GM23338 (cell line): ENCODE data around the gene IRS4.

Experiments used
- CREB1 ChIP-seq: fragments of 250-450 bp; sonication (Bioruptor Pico); IDR thresholded peaks from 2 replicates; pipeline ENCODE4 v1.5.0; 2020; ENCODE audit warnings: low read depth, mild to moderate bottlenecking, moderate library complexity
- EZH2 ChIP-seq: fragments of 200-600 bp; sonication (generic); IDR thresholded peaks from one replicate; pipeline ENCODE4 v1.8.0; 2017; ENCODE audit warnings: antibody characterized with exemption, mild to moderate bottlenecking, low read depth; ENCODE audit not compliant: unreplicated experiment
- EZH2phosphoT487 ChIP-seq: fragments of 200-600 bp; sonication (generic); IDR thresholded peaks from one replicate; pipeline ENCODE4 v1.8.1; 2018; ENCODE audit warnings: antibody characterized with exemption; ENCODE audit not compliant: unreplicated experiment
- JUNB ChIP-seq: IDR thresholded peaks from one replicate; pipeline ENCODE4 v1.6.1; 2016; ENCODE audit warnings: antibody characterized with exemption; ENCODE audit not compliant: unreplicated experiment
- NANOG ChIP-seq: IDR thresholded peaks from 2 replicates; pipeline ENCODE4 v1.6.1; 2016; ENCODE audit warnings: antibody characterized with exemption, borderline replicate concordance
- POLR2AphosphoS5 ChIP-seq: IDR thresholded peaks from 2 replicates; pipeline ENCODE4 v1.6.1; 2016; ENCODE audit warnings: antibody characterized with exemption, low read depth
- REST ChIP-seq: IDR thresholded peaks from one replicate; pipeline ENCODE4 v1.6.1; 2018; ENCODE audit warnings: antibody characterized with exemption; ENCODE audit not compliant: unreplicated experiment
- STAT1 ChIP-seq: IDR thresholded peaks from one replicate; pipeline ENCODE4 v1.6.1; 2016; ENCODE audit warnings: antibody characterized with exemption; ENCODE audit not compliant: unreplicated experiment
- ZNF114 ChIP-seq: fragments of 250-450 bp; sonication (Bioruptor Pico); IDR thresholded peaks from 2 replicates; pipeline ENCODE4 v1.5.0; 2020; ENCODE audit warnings: mild to moderate bottlenecking, moderate library complexity
- ZNF331 ChIP-seq: fragments of 250-450 bp; sonication (Bioruptor Pico); IDR thresholded peaks from 2 replicates; pipeline ENCODE4 v1.5.0; 2020; ENCODE audit warnings: low read depth, mild to moderate bottlenecking, moderate library complexity
- TF ChIP-seq, protein P1 (sequence below), 2 experiments: fragments of 200-600 bp in 1 of 2; sonication (generic) in 1 of 2; conservative IDR thresholded peaks; 2 replicates each; pipeline versions ENCODE4 v1.5.1 to v1.6.1; 2016 to 2017; ENCODE audit warnings: antibody characterized with exemption in 2 of 2, low read depth in 2 of 2, mild to moderate bottlenecking in 2 of 2, moderate library complexity in 1 of 2
- TF ChIP-seq, protein P2 (sequence below): IDR thresholded peaks from 2 replicates; pipeline ENCODE4 v1.6.1; 2016; ENCODE audit warnings: antibody characterized with exemption
- TF ChIP-seq, protein P3 (sequence below): fragments of 250-450 bp; sonication (Bioruptor Pico); IDR thresholded peaks from 2 replicates; pipeline ENCODE4 v1.5.0; 2020; ENCODE audit warnings: mild to moderate bottlenecking, moderate library complexity

DNA sequence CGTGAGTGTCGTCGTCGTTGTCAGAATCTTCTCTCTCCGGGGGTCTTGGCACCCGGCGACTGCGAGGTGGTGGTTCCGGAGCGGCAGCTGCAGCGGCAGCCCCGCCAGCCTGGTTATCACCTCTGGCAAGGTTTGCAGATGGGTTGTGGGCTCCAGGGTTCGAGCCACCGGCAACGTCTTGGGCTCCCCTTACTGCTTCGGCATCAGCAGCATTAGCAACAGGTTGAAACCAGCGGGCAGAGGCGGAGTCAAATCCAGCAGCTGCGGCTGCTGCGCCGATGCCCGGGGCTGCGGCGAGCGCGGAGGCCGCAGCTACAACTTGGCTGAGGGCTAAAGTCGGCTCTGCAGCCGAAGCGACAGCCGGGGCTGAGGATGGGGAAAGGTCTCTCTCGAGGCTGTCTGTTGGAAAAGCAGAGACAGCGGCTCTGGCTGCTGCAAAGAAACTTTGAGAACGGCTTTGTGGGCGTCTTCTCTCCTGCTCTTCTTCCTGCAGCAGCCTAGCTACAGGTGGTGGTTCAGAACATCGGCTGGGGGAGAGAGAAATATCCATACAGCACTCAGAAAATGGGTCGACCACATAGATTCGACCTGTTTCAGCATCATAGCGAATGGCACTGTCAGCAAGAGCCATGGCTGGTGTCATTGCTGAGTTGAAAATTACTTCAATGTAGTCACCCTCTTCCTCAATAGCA is 3.6 kb downstream of the IRS4 start:
- TF ChIP-seq, protein P1, sequence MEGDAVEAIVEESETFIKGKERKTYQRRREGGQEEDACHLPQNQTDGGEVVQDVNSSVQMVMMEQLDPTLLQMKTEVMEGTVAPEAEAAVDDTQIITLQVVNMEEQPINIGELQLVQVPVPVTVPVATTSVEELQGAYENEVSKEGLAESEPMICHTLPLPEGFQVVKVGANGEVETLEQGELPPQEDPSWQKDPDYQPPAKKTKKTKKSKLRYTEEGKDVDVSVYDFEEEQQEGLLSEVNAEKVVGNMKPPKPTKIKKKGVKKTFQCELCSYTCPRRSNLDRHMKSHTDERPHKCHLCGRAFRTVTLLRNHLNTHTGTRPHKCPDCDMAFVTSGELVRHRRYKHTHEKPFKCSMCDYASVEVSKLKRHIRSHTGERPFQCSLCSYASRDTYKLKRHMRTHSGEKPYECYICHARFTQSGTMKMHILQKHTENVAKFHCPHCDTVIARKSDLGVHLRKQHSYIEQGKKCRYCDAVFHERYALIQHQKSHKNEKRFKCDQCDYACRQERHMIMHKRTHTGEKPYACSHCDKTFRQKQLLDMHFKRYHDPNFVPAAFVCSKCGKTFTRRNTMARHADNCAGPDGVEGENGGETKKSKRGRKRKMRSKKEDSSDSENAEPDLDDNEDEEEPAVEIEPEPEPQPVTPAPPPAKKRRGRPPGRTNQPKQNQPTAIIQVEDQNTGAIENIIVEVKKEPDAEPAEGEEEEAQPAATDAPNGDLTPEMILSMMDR (conservative IDR thresholded peaks at IDR 0.05; ENCODE audit: low read depth in 2 of 2), result no peak
- TF ChIP-seq REST (no peak), EZH2 (no peak), POLR2AphosphoS5 (no peak), EZH2phosphoT487 (no peak), ZNF114 (CRISPR knock-in tag) (no peak), CREB1 (CRISPR knock-in tag) (no peak), JUNB (no peak), STAT1 (no peak), ZNF331 (no peak), NANOG (no peak)
- TF ChIP-seq, protein P2, sequence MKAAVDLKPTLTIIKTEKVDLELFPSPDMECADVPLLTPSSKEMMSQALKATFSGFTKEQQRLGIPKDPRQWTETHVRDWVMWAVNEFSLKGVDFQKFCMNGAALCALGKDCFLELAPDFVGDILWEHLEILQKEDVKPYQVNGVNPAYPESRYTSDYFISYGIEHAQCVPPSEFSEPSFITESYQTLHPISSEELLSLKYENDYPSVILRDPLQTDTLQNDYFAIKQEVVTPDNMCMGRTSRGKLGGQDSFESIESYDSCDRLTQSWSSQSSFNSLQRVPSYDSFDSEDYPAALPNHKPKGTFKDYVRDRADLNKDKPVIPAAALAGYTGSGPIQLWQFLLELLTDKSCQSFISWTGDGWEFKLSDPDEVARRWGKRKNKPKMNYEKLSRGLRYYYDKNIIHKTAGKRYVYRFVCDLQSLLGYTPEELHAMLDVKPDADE, result no peak
- TF ChIP-seq, protein P3, sequence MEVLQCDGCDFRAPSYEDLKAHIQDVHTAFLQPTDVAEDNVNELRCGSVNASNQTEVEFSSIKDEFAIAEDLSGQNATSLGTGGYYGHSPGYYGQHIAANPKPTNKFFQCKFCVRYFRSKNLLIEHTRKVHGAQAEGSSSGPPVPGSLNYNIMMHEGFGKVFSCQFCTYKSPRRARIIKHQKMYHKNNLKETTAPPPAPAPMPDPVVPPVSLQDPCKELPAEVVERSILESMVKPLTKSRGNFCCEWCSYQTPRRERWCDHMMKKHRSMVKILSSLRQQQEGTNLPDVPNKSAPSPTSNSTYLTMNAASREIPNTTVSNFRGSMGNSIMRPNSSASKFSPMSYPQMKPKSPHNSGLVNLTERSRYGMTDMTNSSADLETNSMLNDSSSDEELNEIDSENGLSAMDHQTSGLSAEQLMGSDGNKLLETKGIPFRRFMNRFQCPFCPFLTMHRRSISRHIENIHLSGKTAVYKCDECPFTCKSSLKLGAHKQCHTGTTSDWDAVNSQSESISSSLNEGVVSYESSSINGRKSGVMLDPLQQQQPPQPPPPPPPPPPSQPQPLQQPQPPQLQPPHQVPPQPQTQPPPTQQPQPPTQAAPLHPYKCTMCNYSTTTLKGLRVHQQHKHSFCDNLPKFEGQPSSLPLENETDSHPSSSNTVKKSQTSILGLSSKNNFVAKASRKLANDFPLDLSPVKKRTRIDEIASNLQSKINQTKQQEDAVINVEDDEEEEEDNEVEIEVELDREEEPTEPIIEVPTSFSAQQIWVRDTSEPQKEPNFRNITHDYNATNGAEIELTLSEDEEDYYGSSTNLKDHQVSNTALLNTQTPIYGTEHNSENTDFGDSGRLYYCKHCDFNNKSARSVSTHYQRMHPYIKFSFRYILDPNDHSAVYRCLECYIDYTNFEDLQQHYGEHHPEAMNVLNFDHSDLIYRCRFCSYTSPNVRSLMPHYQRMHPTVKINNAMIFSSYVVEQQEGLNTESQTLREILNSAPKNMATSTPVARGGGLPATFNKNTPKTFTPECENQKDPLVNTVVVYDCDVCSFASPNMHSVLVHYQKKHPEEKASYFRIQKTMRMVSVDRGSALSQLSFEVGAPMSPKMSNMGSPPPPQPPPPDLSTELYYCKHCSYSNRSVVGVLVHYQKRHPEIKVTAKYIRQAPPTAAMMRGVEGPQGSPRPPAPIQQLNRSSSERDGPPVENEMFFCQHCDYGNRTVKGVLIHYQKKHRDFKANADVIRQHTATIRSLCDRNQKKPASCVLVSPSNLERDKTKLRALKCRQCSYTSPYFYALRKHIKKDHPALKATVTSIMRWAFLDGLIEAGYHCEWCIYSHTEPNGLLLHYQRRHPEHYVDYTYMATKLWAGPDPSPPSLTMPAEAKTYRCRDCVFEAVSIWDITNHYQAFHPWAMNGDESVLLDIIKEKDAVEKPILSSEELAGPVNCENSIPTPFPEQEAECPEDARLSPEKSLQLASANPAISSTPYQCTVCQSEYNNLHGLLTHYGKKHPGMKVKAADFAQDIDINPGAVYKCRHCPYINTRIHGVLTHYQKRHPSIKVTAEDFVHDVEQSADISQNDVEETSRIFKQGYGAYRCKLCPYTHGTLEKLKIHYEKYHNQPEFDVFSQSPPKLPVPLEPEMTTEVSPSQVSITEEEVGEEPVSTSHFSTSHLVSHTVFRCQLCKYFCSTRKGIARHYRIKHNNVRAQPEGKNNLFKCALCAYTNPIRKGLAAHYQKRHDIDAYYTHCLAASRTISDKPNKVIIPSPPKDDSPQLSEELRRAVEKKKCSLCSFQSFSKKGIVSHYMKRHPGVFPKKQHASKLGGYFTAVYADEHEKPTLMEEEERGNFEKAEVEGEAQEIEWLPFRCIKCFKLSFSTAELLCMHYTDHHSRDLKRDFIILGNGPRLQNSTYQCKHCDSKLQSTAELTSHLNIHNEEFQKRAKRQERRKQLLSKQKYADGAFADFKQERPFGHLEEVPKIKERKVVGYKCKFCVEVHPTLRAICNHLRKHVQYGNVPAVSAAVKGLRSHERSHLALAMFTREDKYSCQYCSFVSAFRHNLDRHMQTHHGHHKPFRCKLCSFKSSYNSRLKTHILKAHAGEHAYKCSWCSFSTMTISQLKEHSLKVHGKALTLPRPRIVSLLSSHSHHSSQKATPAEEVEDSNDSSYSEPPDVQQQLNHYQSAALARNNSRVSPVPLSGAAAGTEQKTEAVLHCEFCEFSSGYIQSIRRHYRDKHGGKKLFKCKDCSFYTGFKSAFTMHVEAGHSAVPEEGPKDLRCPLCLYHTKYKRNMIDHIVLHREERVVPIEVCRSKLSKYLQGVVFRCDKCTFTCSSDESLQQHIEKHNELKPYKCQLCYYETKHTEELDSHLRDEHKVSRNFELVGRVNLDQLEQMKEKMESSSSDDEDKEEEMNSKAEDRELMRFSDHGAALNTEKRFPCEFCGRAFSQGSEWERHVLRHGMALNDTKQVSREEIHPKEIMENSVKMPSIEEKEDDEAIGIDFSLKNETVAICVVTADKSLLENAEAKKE, result no peak
